Liver (tissue), 9 donors: ENCODE results near the gene KIF2C. TPM values are rescaled to one million over a fixed set of nuclear protein-coding genes. Genes with fewer than 3 reads are reported as not detected.

ENCODE experiments used
- DNase-seq: peaks from one replicate; pipeline ENCODE4 v3.0.0-alpha.2; 2017; ENCODE audit warnings: low spot score
- H3K27ac ChIP-seq, 2 donors: one replicate each; pipeline ENCODE4 v1.7.0; 2013; ENCODE audit warnings: inconsistent platforms in 2 of 2, low read length in 2 of 2, control low read depth in 1 of 2, low read depth in 1 of 2, mild to moderate bottlenecking in 1 of 2
- H3K27me3 ChIP-seq, 4 donors: one replicate each; pipeline versions ENCODE4 v1.6.1 to v1.7.0; 2013; ENCODE audit warnings: low read length in 3 of 4, inconsistent platforms in 1 of 4, mild to moderate bottlenecking in 1 of 4, moderate library complexity in 1 of 4; ENCODE audit not compliant: control insufficient read depth in 4 of 4, insufficient read depth in 4 of 4
- H3K36me3 ChIP-seq, 4 donors: one replicate each; pipeline versions ENCODE4 v1.6.1 to v1.7.0; 2013; ENCODE audit warnings: low read length in 3 of 4, mild to moderate bottlenecking in 3 of 4, low read depth in 1 of 4, moderate library complexity in 1 of 4; ENCODE audit not compliant: control insufficient read depth in 4 of 4, insufficient read depth in 3 of 4
- H3K4me1 ChIP-seq, 4 donors: one replicate each; pipeline versions ENCODE4 v1.6.1 to v1.7.0; 2013; ENCODE audit warnings: low read length in 3 of 4, mild to moderate bottlenecking in 3 of 4, moderate library complexity in 1 of 4; ENCODE audit not compliant: control insufficient read depth in 4 of 4, insufficient read depth in 4 of 4
- H3K4me3 ChIP-seq, 3 donors: one replicate each; pipeline versions ENCODE4 v1.6.1 to v1.7.0; 2013; ENCODE audit warnings: low read length in 3 of 3, control low read depth in 1 of 3, low read depth in 1 of 3, mild to moderate bottlenecking in 1 of 3
- H3K9ac ChIP-seq, 2 donors: one replicate each; pipeline ENCODE4 v1.7.0; 2013; ENCODE audit warnings: low read length in 2 of 2, mild to moderate bottlenecking in 2 of 2, moderate library complexity in 2 of 2, control low read depth in 1 of 2, low read depth in 1 of 2
- H3K9me3 ChIP-seq, 4 donors: one replicate each; pipeline versions ENCODE4 v1.6.1 to v1.7.0; 2013; ENCODE audit warnings: low read length in 3 of 4; ENCODE audit not compliant: control insufficient read depth in 4 of 4
- ATF3 ChIP-seq: IDR thresholded peaks from 2 replicates; pipeline ENCODE4 v1.6.1; 2016; ENCODE audit warnings: antibody characterized with exemption
- CTCF ChIP-seq: fragments of 150-350 bp; IDR thresholded peaks from 2 replicates; pipeline ENCODE4 v1.5.1; 2017; ENCODE audit warnings: improper control_type of control experiment, low read depth, low read length; ENCODE audit not compliant: missing input control
- EGR1 ChIP-seq, 2 donors: IDR thresholded peaks; 2 replicates each; pipeline ENCODE4 v1.6.1; 2016 to 2018; ENCODE audit warnings: antibody characterized with exemption in 2 of 2, low read depth in 2 of 2
- HNF4A ChIP-seq, 2 donors: conservative IDR thresholded peaks; 2 replicates each; pipeline ENCODE4 v1.6.1; 2016; ENCODE audit warnings: antibody characterized with exemption in 2 of 2, mild to moderate bottlenecking in 2 of 2
- JUND ChIP-seq, 2 donors: IDR thresholded peaks; 2 replicates each; pipeline ENCODE4 v1.6.1; 2016; ENCODE audit warnings: antibody characterized with exemption in 2 of 2
- RAD21 ChIP-seq, 2 donors: IDR thresholded peaks; 2 replicates each; pipeline ENCODE4 v1.6.1; 2016; ENCODE audit warnings: antibody characterized with exemption in 2 of 2, mild to moderate bottlenecking in 2 of 2
- REST ChIP-seq: IDR thresholded peaks from 2 replicates; pipeline ENCODE4 v1.6.1; 2016; ENCODE audit warnings: antibody characterized with exemption, mild to moderate bottlenecking
- SP1 ChIP-seq: IDR thresholded peaks from 2 replicates; pipeline ENCODE4 v1.6.1; 2018; ENCODE audit warnings: antibody characterized with exemption, mild to moderate bottlenecking
- YY1 ChIP-seq: IDR thresholded peaks from 2 replicates; pipeline ENCODE4 v1.6.1; 2016; ENCODE audit warnings: antibody characterized with exemption, mild to moderate bottlenecking
- WGBS: extraction: QIAGEN DNeasy Blood & Tissue Kit; methylation state at CpG from one replicate; pipeline ENCODE4 v1.1.7; 2013; 5-methylcytosine and 5-hydroxymethylcytosine counted together
- polyA plus RNA-seq, 2 donors: library from polyadenylated mRNA; stranded (reverse) in 1 of 2; unstranded in 1 of 2; fragments of 200-250 nt in 1 of 2; fragments of >200 nt in 1 of 2; fragmentation: Nextera tagmentation in 1 of 2; extraction: Ambion mirVana in 1 of 2; gene quantifications; one replicate each; pipeline versions ENCODE4 v1.2.1 to v1.2.3, GENCODE V29; 2013 to 2015
- total RNA-seq, 2 donors: library from RNA; depleted of rRNA; stranded (reverse); fragments of >200 nt; gene quantifications; one replicate each; pipeline ENCODE4 v1.2.3, GENCODE V29; 2014
- donor health status: healthy.
- donor health status: healthy.
- donor health status: healthy.
- donor health status: healthy.
- donor health status: healthy.

Gene KIF2C
- total and polyA plus RNA-seq, 4 donors = 0.17 to 26.7 (median 0.73) TPM

GRCh38 chr1:44786138-44786840 is 46.7 kb downstream of the KIF2C start:
- H3K27me3 ChIP-seq = no peaks in the 10 kb centered on the region
- TF ChIP-seq RAD21 (IDR thresholded peaks at IDR 0.05) = peak; percentile 69 to 81
- no peak for TF ChIP-seq SP1
- no peak for TF ChIP-seq EGR1 (IDR thresholded peaks at IDR 0.05; ENCODE audit: low read depth in 2 of 2)
- TF ChIP-seq JUND (IDR thresholded peaks at IDR 0.05) = no peak
- no peak for TF ChIP-seq HNF4A (conservative IDR thresholded peaks at IDR 0.05)
- peak; percentile 96 for TF ChIP-seq CTCF
- no peak for TF ChIP-seq REST
- H3K4me3 ChIP-seq = peak overlapping the region; percentile 41 to 63 (median 45)
- peaks cover 0 to 2% (median 0%) of the 10 kb centered on the region in 4 donors for H3K36me3 ChIP-seq
- DNase-seq = peak; percentile 78
- peak overlapping the region; percentile 21 to 26 for H3K9ac ChIP-seq
- no peaks in the 10 kb centered on the region for H3K9me3 ChIP-seq
- H3K27ac ChIP-seq = peak overlapping the region in 1 of 2 donors; percentile 20
- peaks cover 6 to 21% (median 13%) of the 10 kb centered on the region in 4 donors for H3K4me1 ChIP-seq
- 18% methylated on average over 49 of the region's 49 CpGs for WGBS

- no peak overlapping the region for H3K27ac ChIP-seq
These were observed 47.3 kb downstream of the KIF2C start for GRCh38 chr1:44786841-44787426.

GRCh38 chr1:44787506-44787905 is 47.9 kb downstream of the KIF2C start:
- WGBS = 97% methylated on average over 10 of the region's 10 CpGs
- TF ChIP-seq YY1 = no peak
- TF ChIP-seq HNF4A (conservative IDR thresholded peaks at IDR 0.05) = no peak
- H3K27me3 ChIP-seq = no peaks in the 10 kb centered on the region
- H3K27ac ChIP-seq = no peak overlapping the region
- H3K9me3 ChIP-seq = no peaks in the 10 kb centered on the region
- H3K4me3 ChIP-seq = no peak overlapping the region
- DNase-seq = no peak
- H3K9ac ChIP-seq = no peak overlapping the region
- H3K4me1 ChIP-seq = peaks cover 6 to 21% (median 13%) of the 10 kb centered on the region in 4 donors
- no peaks in the 10 kb centered on the region for H3K36me3 ChIP-seq

More at GRCh38 chr1:44786841-44787426, 47.3 kb downstream of the KIF2C start:
- DNase-seq = no peak
- no peaks in the 10 kb centered on the region for H3K9me3 ChIP-seq
- no peak for TF ChIP-seq EGR1 (IDR thresholded peaks at IDR 0.05; ENCODE audit: low read depth in 2 of 2)
- no peak for TF ChIP-seq YY1
- TF ChIP-seq ATF3 = no peak
- H3K36me3 ChIP-seq = no peaks in the 10 kb centered on the region
- WGBS = 83% methylated on average over 9 of the region's 9 CpGs
- H3K4me1 ChIP-seq = peaks cover 6 to 21% (median 13%) of the 10 kb centered on the region in 4 donors
- no peak overlapping the region for H3K4me3 ChIP-seq
- no peaks in the 10 kb centered on the region for H3K27me3 ChIP-seq
- H3K9ac ChIP-seq = no peak overlapping the region
